H9 (cell line): ENCODE data around the gene ZNF329. TPM values are rescaled to one million over a fixed set of nuclear protein-coding genes. Genes with fewer than 3 reads are reported as not detected.

ENCODE experiments used
- DNase-seq: peaks from one replicate; pipeline ENCODE4 v3.0.0-alpha.2; 2017
- H2AFZ ChIP-seq: one replicate; pipeline ENCODE4 v1.6.1; 2013; ENCODE audit warnings: mild to moderate bottlenecking, low read length, control low read depth, moderate library complexity
- H2AK5ac ChIP-seq: 2 replicates; pipeline ENCODE4 v1.6.1; 2013; ENCODE audit warnings: low read length, control low read depth, mixed read lengths; ENCODE audit not compliant: insufficient read length
- H2BK120ac ChIP-seq: one replicate; pipeline ENCODE4 v1.6.1; 2013; ENCODE audit warnings: low read depth, mild to moderate bottlenecking, low read length, control low read depth, inconsistent platforms; ENCODE audit not compliant: poor library complexity, severe bottlenecking
- H2BK12ac ChIP-seq: 2 replicates; pipeline ENCODE4 v1.6.1; 2013; ENCODE audit warnings: low read length, control low read depth, mixed read lengths, low read depth; ENCODE audit not compliant: insufficient read length
- H2BK15ac ChIP-seq: 2 replicates; pipeline ENCODE4 v1.6.1; 2013; ENCODE audit warnings: low read depth, low read length, control low read depth
- H2BK20ac ChIP-seq: one replicate; pipeline ENCODE4 v1.6.1; 2013; ENCODE audit warnings: low read depth, mild to moderate bottlenecking, low read length, control low read depth, inconsistent platforms; ENCODE audit not compliant: poor library complexity, severe bottlenecking
- H2BK5ac ChIP-seq: 2 replicates; pipeline ENCODE4 v1.6.1; 2013; ENCODE audit warnings: low read length, control low read depth, mixed read lengths; ENCODE audit not compliant: insufficient read length
- H3K14ac ChIP-seq: 2 replicates; pipeline ENCODE4 v1.6.1; 2013; ENCODE audit warnings: low read length, control low read depth; ENCODE audit not compliant: insufficient read depth
- H3K18ac ChIP-seq: 2 replicates; pipeline ENCODE4 v1.6.1; 2013; ENCODE audit warnings: low read depth, mild to moderate bottlenecking, mixed read lengths, low read length, control low read depth; ENCODE audit not compliant: insufficient read length
- H3K23ac ChIP-seq: 2 replicates; pipeline ENCODE4 v1.6.1; 2013; ENCODE audit warnings: low read length, control low read depth, mixed read lengths, low read depth; ENCODE audit not compliant: insufficient read length
- H3K23me2 ChIP-seq: 2 replicates; pipeline ENCODE4 v1.6.1; 2013; ENCODE audit warnings: low read depth, mild to moderate bottlenecking, mixed read lengths, low read length, control low read depth; ENCODE audit not compliant: insufficient read length, poor library complexity, severe bottlenecking
- H3K27ac ChIP-seq: 2 replicates; pipeline ENCODE4 v1.5.1; 2013; ENCODE audit warnings: low read length, control low read depth, mixed read lengths, low read depth; ENCODE audit not compliant: insufficient read length
- H3K27me3 ChIP-seq: 2 replicates; pipeline ENCODE4 v1.6.1; 2013; ENCODE audit warnings: low read length, control low read depth, inconsistent platforms; ENCODE audit not compliant: insufficient read depth
- H3K4ac ChIP-seq: 2 replicates; pipeline ENCODE4 v1.6.1; 2013; ENCODE audit warnings: low read depth, mild to moderate bottlenecking, control low read depth, inconsistent platforms, low read length, moderate library complexity
- H3K4me1 ChIP-seq: 2 replicates; pipeline ENCODE4 v1.6.1; 2013; ENCODE audit warnings: low read length, control low read depth, inconsistent platforms; ENCODE audit not compliant: insufficient read depth
- H3K4me2 ChIP-seq: 2 replicates; pipeline ENCODE4 v1.6.1; 2013; ENCODE audit warnings: low read length, control low read depth, mixed read lengths; ENCODE audit not compliant: insufficient read length, insufficient read depth
- H3K56ac ChIP-seq: 2 replicates; pipeline ENCODE4 v1.6.1; 2013; ENCODE audit warnings: low read depth, mild to moderate bottlenecking, mixed read lengths, low read length, control low read depth; ENCODE audit not compliant: insufficient read length
- H3K79me1 ChIP-seq: 2 replicates; pipeline ENCODE4 v1.6.1; 2013; ENCODE audit warnings: low read depth, mild to moderate bottlenecking, moderate library complexity, low read length, control low read depth, inconsistent platforms; ENCODE audit not compliant: insufficient read depth, poor library complexity, severe bottlenecking
- H3K79me2 ChIP-seq: 2 replicates; pipeline ENCODE4 v1.6.1; 2013; ENCODE audit warnings: low read length, control low read depth, inconsistent platforms; ENCODE audit not compliant: insufficient read depth
- H3K9ac ChIP-seq: 2 replicates; pipeline ENCODE4 v1.6.1; 2013; ENCODE audit warnings: low read length, control low read depth, mixed read lengths; ENCODE audit not compliant: insufficient read length; ENCODE audit errors: extremely low read depth
- H3K9me3 ChIP-seq: one replicate; pipeline ENCODE4 v1.6.1; 2013; ENCODE audit warnings: low read depth, low read length, inconsistent platforms; ENCODE audit not compliant: control insufficient read depth
- H3T11ph ChIP-seq: one replicate; pipeline ENCODE4 v1.6.1; 2013; ENCODE audit warnings: mild to moderate bottlenecking, low read length, control low read depth, inconsistent platforms
- H4K20me1 ChIP-seq: one replicate; pipeline ENCODE4 v1.6.1; 2013; ENCODE audit not compliant: control insufficient read depth, insufficient read length, insufficient read depth
- H4K5ac ChIP-seq: 2 replicates; pipeline ENCODE4 v1.6.1; 2013; ENCODE audit warnings: low read depth, mild to moderate bottlenecking, mixed read lengths, low read length, control low read depth; ENCODE audit not compliant: insufficient read length
- H4K8ac ChIP-seq: replicated peaks from 2 replicates; pipeline ENCODE4 v1.6.1; 2013; ENCODE audit warnings: low read length, control low read depth, mixed read lengths, low read depth; ENCODE audit not compliant: insufficient read length
- H4K91ac ChIP-seq: 2 replicates; pipeline ENCODE4 v1.6.1; 2013; ENCODE audit warnings: low read depth, mild to moderate bottlenecking, moderate library complexity, mixed read lengths, low read length, control low read depth; ENCODE audit not compliant: insufficient read length
- H3K27ac Mint-ChIP-seq, 3 experiments: 2 replicates in 2 of 3; 3 replicates in 1 of 3; pipeline ENCODE4 v1.8.0; 2020 to 2021; ENCODE audit warnings: mixed read lengths in 3 of 3, mild to moderate bottlenecking in 1 of 3, moderate library complexity in 1 of 3
- H3K27me3 Mint-ChIP-seq: 2 replicates; pipeline ENCODE4 v1.8.0; 2021; ENCODE audit warnings: low read depth, mild to moderate bottlenecking, moderate library complexity, mixed read lengths
- H3K36me3 Mint-ChIP-seq, 3 experiments: 2 replicates in 2 of 3; 3 replicates in 1 of 3; pipeline ENCODE4 v1.8.0; 2020 to 2021; ENCODE audit warnings: low read depth in 3 of 3, mixed read lengths in 3 of 3; ENCODE audit not compliant: insufficient read depth in 1 of 3
- H3K4me1 Mint-ChIP-seq, 2 experiments: 2 replicates each; pipeline ENCODE4 v1.8.0; 2020; ENCODE audit warnings: mixed read lengths in 2 of 2
- H3K4me3 Mint-ChIP-seq, 2 experiments: 2 replicates in 1 of 2; 3 replicates in 1 of 2; pipeline ENCODE4 v1.8.0; 2020 to 2021; ENCODE audit warnings: mild to moderate bottlenecking in 2 of 2, mixed read lengths in 2 of 2, moderate library complexity in 1 of 2
- H3K9me3 Mint-ChIP-seq, 2 experiments: 2 replicates in 1 of 2; 3 replicates in 1 of 2; pipeline ENCODE4 v1.8.0; 2020; ENCODE audit warnings: mild to moderate bottlenecking in 2 of 2, mixed read lengths in 2 of 2, moderate library complexity in 1 of 2
- WGBS: extraction: QIAGEN DNeasy Blood & Tissue Kit; methylation state at CpG from one replicate; pipeline ENCODE4 v1.1.7; 2013; ENCODE audit warnings: missing lambda C conversion rate, low lambda C conversion rate, mixed read lengths; ENCODE audit not compliant: insufficient read length; ENCODE audit errors: extremely low coverage; 5-methylcytosine and 5-hydroxymethylcytosine counted together
- total RNA-seq: library from RNA; stranded (reverse); gene quantifications from 2 replicates; pipeline ENCODE4 v1.2.1, GENCODE V29; 2021
- TF ChIP-seq, protein P1 (sequence below): fragments of 200-600 bp; sonication (generic); conservative IDR thresholded peaks from 3 replicates; pipeline ENCODE4 v1.8.0; 2021; ENCODE audit warnings: antibody characterized with exemption, mild to moderate bottlenecking

Gene ZNF329
- total RNA-seq, 1 experiment from 2014 or later, result 12.1 TPM

DNA sequence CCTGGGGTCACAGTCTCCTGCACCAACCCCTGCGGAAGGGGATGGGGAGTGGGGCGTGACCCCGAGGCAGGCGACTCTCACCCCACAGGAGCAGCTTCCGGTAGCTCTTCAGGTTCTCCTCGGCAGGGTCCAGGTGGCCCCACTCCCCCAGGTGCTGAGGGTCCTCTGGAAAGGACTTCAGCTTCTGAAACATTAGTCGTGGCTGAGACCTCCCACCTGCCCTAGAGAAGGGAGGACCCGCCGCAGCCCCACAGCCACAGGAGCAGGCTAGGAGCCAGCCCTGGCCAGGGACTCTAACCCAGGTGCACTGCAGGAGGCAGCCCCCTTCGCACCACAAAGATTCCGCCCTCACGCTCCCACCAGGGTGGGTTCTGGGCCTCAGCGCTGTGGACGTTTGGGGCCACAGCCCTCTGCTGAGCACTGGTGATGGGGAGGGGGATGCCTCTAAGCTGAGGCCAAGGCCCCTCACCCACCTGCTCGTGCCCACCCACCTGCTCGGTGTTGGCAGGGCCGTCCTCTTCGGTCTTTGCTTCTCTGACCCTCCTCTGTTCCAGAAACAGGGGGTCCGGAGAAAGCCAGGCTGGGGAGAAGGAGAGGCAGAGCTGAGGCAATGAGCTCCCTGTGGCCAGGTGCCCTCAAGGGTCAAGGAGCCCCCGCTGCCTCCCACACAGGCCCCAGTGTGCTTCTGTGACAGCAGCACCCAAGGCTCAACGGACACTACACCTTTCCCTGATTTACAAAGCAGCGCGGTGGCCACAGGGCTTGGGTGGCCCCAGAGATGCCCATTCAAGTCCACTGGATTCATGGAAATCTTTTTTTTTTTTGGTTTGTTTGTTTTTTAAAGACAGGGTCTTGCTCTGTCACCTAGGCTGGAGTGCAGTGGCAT, 63.5 kb downstream of the ZNF329 start:
- no peaks in the 10 kb centered on the region for H3K4me1 ChIP-seq
- no peak for DNase-seq
- no peak overlapping the region for H4K5ac ChIP-seq
- no peak overlapping the region for H2BK120ac ChIP-seq
- Mint-ChIP-seq H3K9me3 (peaks cover 14 to 15% of the 10 kb centered on the region in 2 experiments; a peak in 4 of 5 replicates), H3K36me3 (peaks cover 45 to 53% (median 50%) of the 10 kb centered on the region in 3 experiments), H3K27ac (no peak overlapping the region; a peak in 1 of 7 replicates), H3K4me1 (peaks cover 0 to 4% of the 10 kb centered on the region in 2 experiments; a peak in 1 of 4 replicates), H3K27me3 (no peaks in the 10 kb centered on the region), H3K4me3 (no peak overlapping the region)
- peaks cover 2% of the 10 kb centered on the region for H3K79me1 ChIP-seq
- no peak overlapping the region for H3T11ph ChIP-seq
- no peaks in the 10 kb centered on the region for H3K23me2 ChIP-seq
- H2BK12ac ChIP-seq, result no peak overlapping the region
- H3K23ac ChIP-seq, result no peak overlapping the region
- H4K8ac ChIP-seq, result no peak overlapping the region
- TF ChIP-seq, protein P1, sequence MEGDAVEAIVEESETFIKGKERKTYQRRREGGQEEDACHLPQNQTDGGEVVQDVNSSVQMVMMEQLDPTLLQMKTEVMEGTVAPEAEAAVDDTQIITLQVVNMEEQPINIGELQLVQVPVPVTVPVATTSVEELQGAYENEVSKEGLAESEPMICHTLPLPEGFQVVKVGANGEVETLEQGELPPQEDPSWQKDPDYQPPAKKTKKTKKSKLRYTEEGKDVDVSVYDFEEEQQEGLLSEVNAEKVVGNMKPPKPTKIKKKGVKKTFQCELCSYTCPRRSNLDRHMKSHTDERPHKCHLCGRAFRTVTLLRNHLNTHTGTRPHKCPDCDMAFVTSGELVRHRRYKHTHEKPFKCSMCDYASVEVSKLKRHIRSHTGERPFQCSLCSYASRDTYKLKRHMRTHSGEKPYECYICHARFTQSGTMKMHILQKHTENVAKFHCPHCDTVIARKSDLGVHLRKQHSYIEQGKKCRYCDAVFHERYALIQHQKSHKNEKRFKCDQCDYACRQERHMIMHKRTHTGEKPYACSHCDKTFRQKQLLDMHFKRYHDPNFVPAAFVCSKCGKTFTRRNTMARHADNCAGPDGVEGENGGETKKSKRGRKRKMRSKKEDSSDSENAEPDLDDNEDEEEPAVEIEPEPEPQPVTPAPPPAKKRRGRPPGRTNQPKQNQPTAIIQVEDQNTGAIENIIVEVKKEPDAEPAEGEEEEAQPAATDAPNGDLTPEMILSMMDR, result no peak
- no peak overlapping the region for H3K18ac ChIP-seq
- WGBS, result no CpG with 5 or more reads among the region's 23 CpGs
- no peak overlapping the region for H2BK5ac ChIP-seq
- H4K91ac ChIP-seq, result no peak overlapping the region
- no peaks in the 10 kb centered on the region for H3K79me2 ChIP-seq
- no peak overlapping the region for H3K4me2 ChIP-seq
- H2AK5ac ChIP-seq, result no peak overlapping the region
- H3K56ac ChIP-seq, result no peak overlapping the region
- H3K9ac ChIP-seq, result no peak overlapping the region
- no peak overlapping the region for H3K14ac ChIP-seq
- no peak overlapping the region for H3K27ac ChIP-seq
- H3K9me3 ChIP-seq, result no peaks in the 10 kb centered on the region
- H4K20me1 ChIP-seq, result no peaks in the 10 kb centered on the region
- no peak overlapping the region for H3K4ac ChIP-seq
- no peak overlapping the region for H2BK20ac ChIP-seq
- no peak overlapping the region for H2BK15ac ChIP-seq
- no peak overlapping the region for H2AFZ ChIP-seq
- no peaks in the 10 kb centered on the region for H3K27me3 ChIP-seq
